HepG2 (cell line): Measurements from ENCODE around the gene SH2D6. TPM values are rescaled to one million over a fixed set of nuclear protein-coding genes. Genes with fewer than 3 reads are reported as not detected.
A peak's percentile ranks its signal among the peaks of the same experiment; 100 is the strongest.

Experiments
- FOXK2 ChIP-seq: fragments of 450-650 bp; IDR thresholded peaks from 2 replicates; pipeline ENCODE4 v1.6.1; 2016
- HES4 ChIP-seq: sonication (generic); formaldehyde crosslinking; IDR thresholded peaks from 2 replicates; pipeline ENCODE4 v1.9.0; 2021; ENCODE audit warnings: mild to moderate bottlenecking, missing genetic modification reagents, borderline replicate concordance
- KDM1A ChIP-seq: IDR thresholded peaks from 2 replicates; pipeline ENCODE4 v1.6.1; 2016; ENCODE audit warnings: missing compliant biosample characterization
- NRL ChIP-seq: sonication (generic); formaldehyde crosslinking; IDR thresholded peaks from 2 replicates; pipeline ENCODE4 v1.5.0; 2020; ENCODE audit warnings: missing genetic modification reagents, mild to moderate bottlenecking, moderate library complexity, borderline replicate concordance
- POLR2G ChIP-seq: fragments of 200-400 bp; formaldehyde crosslinking; IDR thresholded peaks from 2 replicates; pipeline ENCODE4 v1.6.1; 2018; ENCODE audit warnings: mild to moderate bottlenecking, low read depth, low read length, moderate library complexity
- STAG1 ChIP-seq: sonication (generic); formaldehyde crosslinking; IDR thresholded peaks from 2 replicates; pipeline ENCODE4 v1.4.0; 2020; ENCODE audit warnings: missing genetic modification reagents
- ZNF552 ChIP-seq: sonication (generic); formaldehyde crosslinking; IDR thresholded peaks from 2 replicates; pipeline ENCODE4 v1.9.0; 2022; ENCODE audit warnings: missing genetic modification reagents, mild to moderate bottlenecking, borderline replicate concordance
- polyA plus RNA-seq, 8 experiments: library from polyadenylated mRNA; depleted of rRNA in 3 of 8; stranded (reverse) in 7 of 8; unstranded in 1 of 8; fragments of >200 nt; fragmentation: Illumina TruSeq in 4 of 8; extraction: Trizol in 4 of 8; gene quantifications; 2 replicates each; pipeline versions ENCODE4 v1.2.1 to v1.2.3, GENCODE V29; 2011 to 2016; ENCODE audit warnings: low read depth in 4 of 8, missing spikeins in 1 of 8, mixed read lengths in 1 of 8; ENCODE audit not compliant: insufficient read depth in 1 of 8
- total RNA-seq, 5 experiments: library from RNA; depleted of rRNA; stranded (reverse); fragments of >200 nt; fragmentation: Illumina TruSeq; extraction: Trizol; gene quantifications; 2 replicates each; pipeline ENCODE4 v1.2.3, GENCODE V29; 2016; ENCODE audit warnings: low read depth in 1 of 5
- TF ChIP-seq, protein P1 (sequence below), 2 experiments: sonication (generic) in 1 of 2; formaldehyde crosslinking in 1 of 2; IDR thresholded peaks; 2 replicates each; pipeline versions ENCODE4 v1.6.1 to v1.9.0; 2014 to 2022; ENCODE audit warnings: antibody characterized with exemption in 1 of 2, borderline replicate concordance in 1 of 2, inconsistent platforms in 1 of 2, low read depth in 1 of 2, missing genetic modification reagents in 1 of 2
- TF ChIP-seq, protein P2 (sequence below): sonication (generic); formaldehyde crosslinking; IDR thresholded peaks from 2 replicates; pipeline ENCODE4 v1.9.0; 2021; ENCODE audit warnings: mild to moderate bottlenecking, missing genetic modification reagents
- TF ChIP-seq, protein P3 (sequence below): sonication (generic); formaldehyde crosslinking; IDR thresholded peaks from 2 replicates; pipeline ENCODE4 v1.4.0; 2020; ENCODE audit warnings: mild to moderate bottlenecking, missing genetic modification reagents
- TF ChIP-seq, protein P4 (sequence below): sonication (generic); formaldehyde crosslinking; IDR thresholded peaks from 2 replicates; pipeline ENCODE4 v1.4.0; 2020; ENCODE audit warnings: missing genetic modification reagents, low read depth, mild to moderate bottlenecking, borderline replicate concordance
- TF ChIP-seq, protein P5 (sequence below): sonication (generic); formaldehyde crosslinking; IDR thresholded peaks from 2 replicates; pipeline ENCODE4 v1.9.0; 2022; ENCODE audit warnings: missing genetic modification reagents, mild to moderate bottlenecking, borderline replicate concordance

The SH2D6 gene
- total and polyA plus RNA-seq, 2 of the 13 experiments (the other 11 are each of a cell fraction or from before 2014, with no cell fraction given) = 0.11 to 0.26 TPM

DNA sequence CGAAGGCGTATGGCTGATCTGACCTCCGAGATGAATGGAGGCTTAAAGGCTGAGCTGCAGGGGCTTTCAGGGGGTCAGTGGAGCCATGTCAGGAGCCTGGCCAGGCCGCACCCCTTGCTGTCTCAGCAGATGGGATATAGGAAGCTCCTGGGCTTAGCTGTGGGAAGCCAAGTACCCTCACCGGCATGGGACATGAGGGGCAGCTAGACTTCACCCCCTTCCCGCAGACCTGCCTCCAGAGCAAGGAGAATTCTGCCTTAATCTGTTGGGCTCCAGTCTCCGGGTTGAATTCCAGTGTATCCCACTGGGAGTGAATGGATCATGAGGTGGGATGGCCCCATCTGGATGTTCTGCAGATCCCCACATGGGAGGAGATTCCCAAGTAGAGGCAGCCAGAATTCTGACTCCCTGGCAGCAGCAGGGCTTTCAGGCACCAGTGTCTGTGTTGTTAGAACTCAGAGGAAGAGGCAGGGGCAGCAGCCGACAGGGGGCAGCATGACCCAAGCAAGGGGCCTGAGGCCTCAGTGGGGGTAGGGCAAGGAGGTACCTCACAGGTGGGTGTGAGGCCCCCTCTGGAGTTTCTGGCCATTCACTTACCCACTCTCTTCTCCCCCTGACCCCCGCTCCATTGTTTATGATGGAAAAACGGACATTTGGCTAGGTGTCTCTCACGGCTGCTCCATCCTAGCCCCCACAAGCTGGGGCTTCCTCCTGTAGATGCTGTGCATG is 27.4 kb upstream of the SH2D6 start (continued):
- TF ChIP-seq, protein P1, sequence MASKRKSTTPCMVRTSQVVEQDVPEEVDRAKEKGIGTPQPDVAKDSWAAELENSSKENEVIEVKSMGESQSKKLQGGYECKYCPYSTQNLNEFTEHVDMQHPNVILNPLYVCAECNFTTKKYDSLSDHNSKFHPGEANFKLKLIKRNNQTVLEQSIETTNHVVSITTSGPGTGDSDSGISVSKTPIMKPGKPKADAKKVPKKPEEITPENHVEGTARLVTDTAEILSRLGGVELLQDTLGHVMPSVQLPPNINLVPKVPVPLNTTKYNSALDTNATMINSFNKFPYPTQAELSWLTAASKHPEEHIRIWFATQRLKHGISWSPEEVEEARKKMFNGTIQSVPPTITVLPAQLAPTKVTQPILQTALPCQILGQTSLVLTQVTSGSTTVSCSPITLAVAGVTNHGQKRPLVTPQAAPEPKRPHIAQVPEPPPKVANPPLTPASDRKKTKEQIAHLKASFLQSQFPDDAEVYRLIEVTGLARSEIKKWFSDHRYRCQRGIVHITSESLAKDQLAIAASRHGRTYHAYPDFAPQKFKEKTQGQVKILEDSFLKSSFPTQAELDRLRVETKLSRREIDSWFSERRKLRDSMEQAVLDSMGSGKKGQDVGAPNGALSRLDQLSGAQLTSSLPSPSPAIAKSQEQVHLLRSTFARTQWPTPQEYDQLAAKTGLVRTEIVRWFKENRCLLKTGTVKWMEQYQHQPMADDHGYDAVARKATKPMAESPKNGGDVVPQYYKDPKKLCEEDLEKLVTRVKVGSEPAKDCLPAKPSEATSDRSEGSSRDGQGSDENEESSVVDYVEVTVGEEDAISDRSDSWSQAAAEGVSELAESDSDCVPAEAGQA (IDR thresholded peaks at IDR 0.05; ENCODE audit: low read depth) = no peak
- TF ChIP-seq, protein P1 (CRISPR knock-in tag; IDR thresholded peaks at IDR 0.05; ENCODE audit: borderline replicate concordance) = no peak
- no peak for TF ChIP-seq FOXK2
- TF ChIP-seq, protein P2, sequence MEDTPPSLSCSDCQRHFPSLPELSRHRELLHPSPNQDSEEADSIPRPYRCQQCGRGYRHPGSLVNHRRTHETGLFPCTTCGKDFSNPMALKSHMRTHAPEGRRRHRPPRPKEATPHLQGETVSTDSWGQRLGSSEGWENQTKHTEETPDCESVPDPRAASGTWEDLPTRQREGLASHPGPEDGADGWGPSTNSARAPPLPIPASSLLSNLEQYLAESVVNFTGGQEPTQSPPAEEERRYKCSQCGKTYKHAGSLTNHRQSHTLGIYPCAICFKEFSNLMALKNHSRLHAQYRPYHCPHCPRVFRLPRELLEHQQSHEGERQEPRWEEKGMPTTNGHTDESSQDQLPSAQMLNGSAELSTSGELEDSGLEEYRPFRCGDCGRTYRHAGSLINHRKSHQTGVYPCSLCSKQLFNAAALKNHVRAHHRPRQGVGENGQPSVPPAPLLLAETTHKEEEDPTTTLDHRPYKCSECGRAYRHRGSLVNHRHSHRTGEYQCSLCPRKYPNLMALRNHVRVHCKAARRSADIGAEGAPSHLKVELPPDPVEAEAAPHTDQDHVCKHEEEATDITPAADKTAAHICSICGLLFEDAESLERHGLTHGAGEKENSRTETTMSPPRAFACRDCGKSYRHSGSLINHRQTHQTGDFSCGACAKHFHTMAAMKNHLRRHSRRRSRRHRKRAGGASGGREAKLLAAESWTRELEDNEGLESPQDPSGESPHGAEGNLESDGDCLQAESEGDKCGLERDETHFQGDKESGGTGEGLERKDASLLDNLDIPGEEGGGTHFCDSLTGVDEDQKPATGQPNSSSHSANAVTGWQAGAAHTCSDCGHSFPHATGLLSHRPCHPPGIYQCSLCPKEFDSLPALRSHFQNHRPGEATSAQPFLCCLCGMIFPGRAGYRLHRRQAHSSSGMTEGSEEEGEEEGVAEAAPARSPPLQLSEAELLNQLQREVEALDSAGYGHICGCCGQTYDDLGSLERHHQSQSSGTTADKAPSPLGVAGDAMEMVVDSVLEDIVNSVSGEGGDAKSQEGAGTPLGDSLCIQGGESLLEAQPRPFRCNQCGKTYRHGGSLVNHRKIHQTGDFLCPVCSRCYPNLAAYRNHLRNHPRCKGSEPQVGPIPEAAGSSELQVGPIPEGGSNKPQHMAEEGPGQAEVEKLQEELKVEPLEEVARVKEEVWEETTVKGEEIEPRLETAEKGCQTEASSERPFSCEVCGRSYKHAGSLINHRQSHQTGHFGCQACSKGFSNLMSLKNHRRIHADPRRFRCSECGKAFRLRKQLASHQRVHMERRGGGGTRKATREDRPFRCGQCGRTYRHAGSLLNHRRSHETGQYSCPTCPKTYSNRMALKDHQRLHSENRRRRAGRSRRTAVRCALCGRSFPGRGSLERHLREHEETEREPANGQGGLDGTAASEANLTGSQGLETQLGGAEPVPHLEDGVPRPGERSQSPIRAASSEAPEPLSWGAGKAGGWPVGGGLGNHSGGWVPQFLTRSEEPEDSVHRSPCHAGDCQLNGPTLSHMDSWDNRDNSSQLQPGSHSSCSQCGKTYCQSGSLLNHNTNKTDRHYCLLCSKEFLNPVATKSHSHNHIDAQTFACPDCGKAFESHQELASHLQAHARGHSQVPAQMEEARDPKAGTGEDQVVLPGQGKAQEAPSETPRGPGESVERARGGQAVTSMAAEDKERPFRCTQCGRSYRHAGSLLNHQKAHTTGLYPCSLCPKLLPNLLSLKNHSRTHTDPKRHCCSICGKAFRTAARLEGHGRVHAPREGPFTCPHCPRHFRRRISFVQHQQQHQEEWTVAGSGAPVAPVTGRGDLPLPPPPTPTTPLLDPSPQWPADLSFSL = no peak
- TF ChIP-seq STAG1 (CRISPR knock-in tag) = peak; percentile 97
- TF ChIP-seq, protein P3, sequence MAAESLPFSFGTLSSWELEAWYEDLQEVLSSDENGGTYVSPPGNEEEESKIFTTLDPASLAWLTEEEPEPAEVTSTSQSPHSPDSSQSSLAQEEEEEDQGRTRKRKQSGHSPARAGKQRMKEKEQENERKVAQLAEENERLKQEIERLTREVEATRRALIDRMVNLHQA (CRISPR knock-in tag) = no peak
- TF ChIP-seq ZNF552 (CRISPR knock-in tag) = no peak
- no peak for TF ChIP-seq POLR2G
- no peak for TF ChIP-seq KDM1A (CRISPR knock-in tag)
- TF ChIP-seq, protein P4, sequence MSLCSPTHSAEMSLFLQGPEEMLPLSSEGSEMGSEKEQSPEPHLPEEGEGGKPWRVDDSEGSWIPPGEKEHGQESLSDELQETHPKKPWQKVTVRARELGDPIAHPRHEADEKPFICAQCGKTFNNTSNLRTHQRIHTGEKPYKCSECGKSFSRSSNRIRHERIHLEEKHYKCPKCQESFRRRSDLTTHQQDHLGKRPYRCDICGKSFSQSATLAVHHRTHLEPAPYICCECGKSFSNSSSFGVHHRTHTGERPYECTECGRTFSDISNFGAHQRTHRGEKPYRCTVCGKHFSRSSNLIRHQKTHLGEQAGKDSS = peak; percentile 77; the same call in 1 of the 2 replicates
- TF ChIP-seq, protein P5, sequence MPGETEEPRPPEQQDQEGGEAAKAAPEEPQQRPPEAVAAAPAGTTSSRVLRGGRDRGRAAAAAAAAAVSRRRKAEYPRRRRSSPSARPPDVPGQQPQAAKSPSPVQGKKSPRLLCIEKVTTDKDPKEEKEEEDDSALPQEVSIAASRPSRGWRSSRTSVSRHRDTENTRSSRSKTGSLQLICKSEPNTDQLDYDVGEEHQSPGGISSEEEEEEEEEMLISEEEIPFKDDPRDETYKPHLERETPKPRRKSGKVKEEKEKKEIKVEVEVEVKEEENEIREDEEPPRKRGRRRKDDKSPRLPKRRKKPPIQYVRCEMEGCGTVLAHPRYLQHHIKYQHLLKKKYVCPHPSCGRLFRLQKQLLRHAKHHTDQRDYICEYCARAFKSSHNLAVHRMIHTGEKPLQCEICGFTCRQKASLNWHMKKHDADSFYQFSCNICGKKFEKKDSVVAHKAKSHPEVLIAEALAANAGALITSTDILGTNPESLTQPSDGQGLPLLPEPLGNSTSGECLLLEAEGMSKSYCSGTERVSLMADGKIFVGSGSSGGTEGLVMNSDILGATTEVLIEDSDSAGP (CRISPR knock-in tag) = peak; percentile 70; the same call in 1 of the 2 replicates
- TF ChIP-seq NRL (CRISPR knock-in tag) = peak; percentile 57; the same call in 1 of the 2 replicates
- no peak for TF ChIP-seq HES4 (CRISPR knock-in tag)
